Measurements from ENCODE around the gene SEC22C. TPM values are rescaled to one million over a fixed set of nuclear protein-coding genes. Genes with fewer than 3 reads are reported as not detected.

The SEC22C gene
- total and polyA plus RNA-seq, 7 experiments from 2014 or later: 38.0 to 54.8 (median 50.4) TPM

DNA sequence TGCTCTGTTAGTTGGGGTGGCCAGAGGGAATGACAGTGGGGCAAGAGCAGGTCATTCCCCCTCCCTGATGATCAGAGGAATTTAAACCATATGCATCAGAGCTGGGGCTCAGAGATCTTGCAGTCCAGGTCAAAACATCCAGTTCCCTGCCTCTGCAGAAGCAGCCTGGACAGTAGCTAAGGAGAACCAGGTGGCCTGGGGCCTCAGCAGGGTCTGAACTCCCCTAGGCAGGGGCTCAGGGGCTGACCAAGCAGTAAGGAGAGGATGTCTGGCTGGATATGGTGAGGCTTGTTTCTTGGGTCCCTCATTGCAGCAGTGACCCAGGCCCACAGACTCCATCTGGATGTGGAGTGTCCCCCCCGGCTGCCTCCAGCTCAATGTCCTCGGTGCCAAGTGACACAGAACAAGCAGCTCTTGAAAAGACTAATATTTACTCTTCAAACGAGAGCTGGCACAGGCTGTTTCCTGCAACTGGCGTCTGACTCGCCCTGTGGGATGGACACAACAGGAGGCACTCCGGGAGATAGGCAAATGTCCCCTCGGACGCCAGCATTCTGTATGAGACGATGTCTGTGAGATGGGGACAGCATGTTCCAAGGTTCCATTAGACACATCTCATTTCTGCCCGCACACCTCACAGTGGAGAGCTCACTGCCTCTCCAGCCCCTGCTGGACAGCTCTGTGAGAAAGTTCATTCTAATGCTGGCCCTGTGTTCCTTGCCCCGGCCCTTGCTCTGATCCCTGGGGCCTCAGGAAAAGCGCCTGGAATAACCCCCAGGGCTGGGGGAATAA is 37.1 kb downstream of the SEC22C start:
- H3K4me1 ChIP-seq (ENCODE audit: control insufficient read depth in 2 of 2, insufficient read depth in 2 of 2, low read length in 2 of 2): peaks cover 0 to 2% of the 10 kb centered on the region in 2 donors
- Mint-ChIP-seq H3K4me1 (peaks cover 2 to 13% (median 6%) of the 10 kb centered on the region in 7 donors), H3K36me3 (peaks cover 0 to 9% (median 2%) of the 10 kb centered on the region in 5 donors), H3K27me3 (no peaks in the 10 kb centered on the region), H3K4me3 (no peak overlapping the region), H3K9me3 (no peaks in the 10 kb centered on the region), H3K27ac (peak overlapping the region in 1 of 9 donors; percentile 42)
- ChIA-PET POLR2A (interaction anchor here (1.0 to 7.1 kb wide), 4 partner anchors 25 to 201 kb away, joined by 3 to 59 read pairs (median 3); partner anchors contain the start of gene VIPR1), CTCF (interaction anchor here (0.9 to 8.9 kb wide), 6 partner anchors 8 to 43 kb away, joined by 3 to 108 read pairs (median 4); partner anchors contain the start of gene VIPR1)
- no peak overlapping the region for H3K4me3 ChIP-seq (ENCODE audit: low read length)
- H3K27ac ChIP-seq (ENCODE audit: low read depth, low read length): no peak overlapping the region
- ATAC-seq (no peak), DNase-seq (no peak)
- H3K36me3 ChIP-seq (ENCODE audit: control insufficient read depth in 2 of 3, insufficient read depth in 3 of 3, low read length in 3 of 3): no peaks in the 10 kb centered on the region
- H3K9me3 ChIP-seq (ENCODE audit: control insufficient read depth in 2 of 3, low read length in 3 of 3): no peaks in the 10 kb centered on the region
- H3K27me3 ChIP-seq (ENCODE audit: control insufficient read depth in 2 of 2, insufficient read depth in 2 of 2, low read length in 2 of 2): no peaks in the 10 kb centered on the region
- intact Hi-C loops (cut with micrococcal nuclease): no loop called here

DNA sequence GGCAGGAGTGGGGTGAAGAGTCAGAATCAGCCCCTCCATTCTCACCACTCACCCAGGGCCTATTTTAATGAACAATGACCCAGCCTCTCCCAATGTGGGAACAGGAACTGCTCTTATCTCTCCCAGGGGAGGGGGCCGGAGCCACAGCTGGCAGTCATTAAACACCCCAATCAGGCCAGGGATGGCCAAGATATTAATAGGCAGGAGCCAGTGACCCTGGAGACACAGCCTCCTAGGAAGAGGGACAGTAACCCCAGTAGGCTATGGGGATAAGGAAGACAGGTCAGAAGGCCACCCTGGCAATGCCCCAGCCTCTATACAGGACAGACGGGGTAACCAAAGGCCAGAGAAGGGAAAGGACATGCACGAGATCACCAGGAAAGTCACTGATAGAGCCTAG is 40.7 kb downstream of the SEC22C start:
- H3K27ac Mint-ChIP-seq: peak overlapping the region in 3 of 9 donors; percentile 2 to 42 (median 11)
- H3K4me1 ChIP-seq (ENCODE audit: control insufficient read depth in 2 of 2, insufficient read depth in 2 of 2, low read length in 2 of 2): peaks cover 0 to 9% of the 10 kb centered on the region in 2 donors
- H3K27me3 ChIP-seq (ENCODE audit: control insufficient read depth in 2 of 2, insufficient read depth in 2 of 2, low read length in 2 of 2): no peaks in the 10 kb centered on the region
- ATAC-seq (no peak), DNase-seq (no peak)
- H3K9me3 ChIP-seq (ENCODE audit: control insufficient read depth in 2 of 3, low read length in 3 of 3): no peaks in the 10 kb centered on the region
- no peaks in the 10 kb centered on the region for H3K27me3 Mint-ChIP-seq
- no peak overlapping the region for H3K27ac ChIP-seq (ENCODE audit: low read depth, low read length)
- H3K4me1 Mint-ChIP-seq: peaks cover 2 to 34% (median 28%) of the 10 kb centered on the region in 7 donors
- POLR2A ChIA-PET: interaction anchor here (0.6 to 8.7 kb wide), 3 partner anchors 9 to 140 kb away, joined by 3 to 82 read pairs (median 3); partner anchors contain the start of gene VIPR1
- no peaks in the 10 kb centered on the region for H3K36me3 ChIP-seq (ENCODE audit: control insufficient read depth in 2 of 3, insufficient read depth in 3 of 3, low read length in 3 of 3)
- H3K4me3 Mint-ChIP-seq: no peak overlapping the region
- H3K4me3 ChIP-seq (ENCODE audit: low read length): no peak overlapping the region
- no peaks in the 10 kb centered on the region for H3K36me3 Mint-ChIP-seq
- CTCF ChIA-PET: interaction anchor here (0.9 to 10.1 kb wide), 6 partner anchors 12 to 40 kb away, joined by 3 to 136 read pairs (median 4); partner anchors contain the start of gene VIPR1
- intact Hi-C loops (cut with micrococcal nuclease): no loop called here
- no peaks in the 10 kb centered on the region for H3K9me3 Mint-ChIP-seq

DNA sequence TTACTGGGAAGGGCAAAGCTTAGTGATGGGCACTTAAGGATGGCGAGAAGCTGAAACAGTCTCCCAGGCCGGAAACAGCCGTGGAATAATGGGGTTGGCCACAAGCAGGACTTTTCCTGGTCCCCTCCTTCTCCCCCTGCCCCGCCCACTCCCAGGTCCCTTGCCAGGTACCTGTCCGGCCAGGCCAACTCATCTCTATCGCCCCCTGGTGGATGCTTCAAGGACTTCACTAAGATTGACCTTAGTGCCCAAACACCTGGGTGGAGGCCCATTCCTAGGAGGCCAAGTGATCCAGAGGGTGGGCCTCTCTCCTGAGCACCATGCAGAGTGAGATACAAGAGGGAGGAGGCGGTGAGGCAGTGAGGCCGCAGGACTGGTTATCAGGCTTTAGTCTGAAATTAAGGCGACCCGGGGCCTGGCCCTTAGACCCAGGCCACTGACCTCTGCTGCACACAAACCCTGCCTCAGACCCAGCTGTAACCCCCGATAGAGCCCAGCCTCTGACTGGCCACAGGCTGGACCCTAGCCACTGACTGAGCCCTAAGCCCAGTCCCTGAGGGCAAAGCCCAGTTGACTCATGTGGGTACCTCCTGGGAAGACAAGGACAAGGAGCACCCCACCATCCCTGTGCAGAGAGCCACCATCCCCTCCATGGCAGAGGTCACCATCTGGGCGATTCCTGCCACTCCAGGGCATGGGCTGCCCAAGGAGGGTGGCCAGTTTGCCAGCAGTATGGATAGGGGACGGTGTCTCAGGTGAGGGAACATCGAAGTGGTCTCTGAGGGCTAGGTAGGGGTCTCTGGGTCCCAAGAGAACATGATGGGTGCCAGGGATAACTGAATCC is 41.7 kb downstream of the SEC22C start:
- POLR2A ChIA-PET: interaction anchor here (0.5 to 8.7 kb wide), 4 partner anchors 8 to 167 kb away, joined by 3 to 82 read pairs (median 3); partner anchors contain the start of gene VIPR1
- Mint-ChIP-seq H3K4me1 (peaks cover 2 to 36% (median 31%) of the 10 kb centered on the region in 7 donors), H3K9me3 (no peaks in the 10 kb centered on the region), H3K27me3 (no peaks in the 10 kb centered on the region), H3K27ac (peak overlapping the region in 7 of 9 donors; percentile 33 to 95 (median 67)), H3K36me3 (peaks cover 0 to 3% (median 0%) of the 10 kb centered on the region in 5 donors), H3K4me3 (no peak overlapping the region)
- intact Hi-C loops (cut with micrococcal nuclease): loop anchor here (1.0 kb wide), 3 partner anchors 21 to 293 kb away; partner anchors contain the start of gene VIPR1 (in 2 of the 2)
- peak; percentile 76 for ATAC-seq
- H3K27me3 ChIP-seq (ENCODE audit: control insufficient read depth in 2 of 2, insufficient read depth in 2 of 2, low read length in 2 of 2): no peaks in the 10 kb centered on the region
- CTCF ChIA-PET: interaction anchor here (0.9 to 10.1 kb wide), 11 partner anchors 8 to 293 kb away, joined by 3 to 136 read pairs (median 4); partner anchors contain the start of gene VIPR1
- H3K4me1 ChIP-seq (ENCODE audit: control insufficient read depth in 2 of 2, insufficient read depth in 2 of 2, low read length in 2 of 2): peaks cover 0 to 9% of the 10 kb centered on the region in 2 donors
- H3K36me3 ChIP-seq (ENCODE audit: control insufficient read depth in 2 of 3, insufficient read depth in 3 of 3, low read length in 3 of 3): no peaks in the 10 kb centered on the region
- H3K27ac ChIP-seq (ENCODE audit: low read depth, low read length): no peak overlapping the region
- H3K9me3 ChIP-seq (ENCODE audit: control insufficient read depth in 2 of 3, low read length in 3 of 3): no peaks in the 10 kb centered on the region
- H3K4me3 ChIP-seq (ENCODE audit: low read length): no peak overlapping the region
- DNase-seq: peak in 8 of 9 donors; percentile 31 to 69 (median 48)

DNA sequence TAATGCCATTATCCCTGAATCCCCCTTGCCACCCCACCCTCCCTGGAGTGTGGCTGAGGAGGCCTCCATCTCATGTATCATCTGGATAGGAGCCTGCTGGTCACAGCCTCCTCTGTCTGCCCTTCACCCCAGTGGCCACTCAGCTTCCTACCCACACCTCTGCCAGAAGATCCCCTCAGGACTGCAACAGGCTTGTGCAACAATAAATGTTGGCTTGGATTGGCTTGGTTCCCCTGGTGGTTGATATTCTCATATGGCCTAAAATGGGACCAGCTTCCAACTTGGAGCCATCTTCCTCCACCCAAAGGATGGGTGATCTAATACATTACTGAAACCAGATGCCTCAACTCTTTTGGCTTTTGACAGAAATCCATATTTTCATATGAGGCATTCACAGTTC is 44.4 kb downstream of the SEC22C start:
- no peak for ATAC-seq
- H3K27me3 Mint-ChIP-seq: no peaks in the 10 kb centered on the region
- H3K9me3 Mint-ChIP-seq: no peaks in the 10 kb centered on the region
- Histone ChIP-seq H3K4me1 (ENCODE audit: control insufficient read depth in 2 of 2, insufficient read depth in 2 of 2, low read length in 2 of 2) (peaks cover 0 to 24% of the 10 kb centered on the region in 2 donors), H3K27ac (ENCODE audit: low read depth, low read length) (no peak overlapping the region), H3K36me3 (ENCODE audit: control insufficient read depth in 2 of 3, insufficient read depth in 3 of 3, low read length in 3 of 3) (peaks cover 0 to 3% (median 0%) of the 10 kb centered on the region in 3 experiments), H3K4me3 (ENCODE audit: low read length) (no peak overlapping the region), H3K27me3 (ENCODE audit: control insufficient read depth in 2 of 2, insufficient read depth in 2 of 2, low read length in 2 of 2) (no peaks in the 10 kb centered on the region), H3K9me3 (ENCODE audit: control insufficient read depth in 2 of 3, low read length in 3 of 3) (no peaks in the 10 kb centered on the region)
- POLR2A ChIA-PET: interaction anchor here (0.6 to 8.7 kb wide), 7 partner anchors 10 to 35 kb away, joined by 3 to 82 read pairs (median 6); partner anchors contain the start of gene VIPR1
- peak overlapping the region; percentile 50 to 85 (median 69) for H3K27ac Mint-ChIP-seq
- no peak for DNase-seq
- H3K36me3 Mint-ChIP-seq: peaks cover 0 to 16% (median 6%) of the 10 kb centered on the region in 5 donors
- CTCF ChIA-PET: interaction anchor here (0.6 to 10.1 kb wide), 14 partner anchors 8 to 42 kb away, joined by 3 to 136 read pairs (median 10); partner anchors contain the start of gene VIPR1
- intact Hi-C loops (cut with micrococcal nuclease): loop anchor here in 1 of 2 donors (2.0 kb wide), 2 partner anchors 19 to 291 kb away; no protein-coding TSS in a partner anchor
- H3K4me3 Mint-ChIP-seq: no peak overlapping the region
- peaks cover 15 to 64% (median 59%) of the 10 kb centered on the region in 7 donors for H3K4me1 Mint-ChIP-seq

DNA sequence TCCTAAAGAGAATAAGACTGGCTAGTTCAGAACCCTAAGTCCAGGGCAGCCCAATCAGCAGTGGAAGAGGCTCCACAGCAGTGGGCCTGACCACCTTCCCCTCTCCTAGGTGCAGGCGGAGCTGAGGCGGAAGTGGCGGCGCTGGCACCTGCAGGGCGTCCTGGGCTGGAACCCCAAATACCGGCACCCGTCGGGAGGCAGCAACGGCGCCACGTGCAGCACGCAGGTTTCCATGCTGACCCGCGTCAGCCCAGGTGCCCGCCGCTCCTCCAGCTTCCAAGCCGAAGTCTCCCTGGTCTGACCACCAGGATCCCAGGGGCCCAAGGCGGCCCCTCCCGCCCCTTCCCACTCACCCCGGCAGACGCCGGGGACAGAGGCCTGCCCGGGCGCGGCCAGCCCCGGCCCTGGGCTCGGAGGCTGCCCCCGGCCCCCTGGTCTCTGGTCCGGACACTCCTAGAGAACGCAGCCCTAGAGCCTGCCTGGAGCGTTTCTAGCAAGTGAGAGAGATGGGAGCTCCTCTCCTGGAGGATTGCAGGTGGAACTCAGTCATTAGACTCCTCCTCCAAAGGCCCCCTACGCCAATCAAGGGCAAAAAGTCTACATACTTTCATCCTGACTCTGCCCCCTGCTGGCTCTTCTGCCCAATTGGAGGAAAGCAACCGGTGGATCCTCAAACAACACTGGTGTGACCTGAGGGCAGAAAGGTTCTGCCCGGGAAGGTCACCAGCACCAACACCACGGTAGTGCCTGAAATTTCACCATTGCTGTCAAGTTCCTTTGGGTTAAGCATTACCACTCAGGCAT is 45.6 kb downstream of the SEC22C start:
- DNase-seq (peak in 6 of 9 donors; percentile 27 to 50 (median 44)), ATAC-seq (peak; percentile 64)
- Histone ChIP-seq H3K9me3 (ENCODE audit: control insufficient read depth in 2 of 3, low read length in 3 of 3) (no peaks in the 10 kb centered on the region), H3K27me3 (ENCODE audit: control insufficient read depth in 2 of 2, insufficient read depth in 2 of 2, low read length in 2 of 2) (no peaks in the 10 kb centered on the region), H3K4me3 (ENCODE audit: low read length) (no peak overlapping the region), H3K27ac (ENCODE audit: low read depth, low read length) (no peak overlapping the region), H3K4me1 (ENCODE audit: control insufficient read depth in 2 of 2, insufficient read depth in 2 of 2, low read length in 2 of 2) (peaks cover 7 to 35% of the 10 kb centered on the region in 2 donors), H3K36me3 (ENCODE audit: control insufficient read depth in 2 of 3, insufficient read depth in 3 of 3, low read length in 3 of 3) (peaks cover 0 to 14% (median 0%) of the 10 kb centered on the region in 3 experiments)
- H3K4me3 Mint-ChIP-seq: peak overlapping the region in 1 of 10 donors; percentile 17
- H3K36me3 Mint-ChIP-seq: peaks cover 0 to 28% (median 11%) of the 10 kb centered on the region in 5 donors
- ChIA-PET CTCF (interaction anchor here (0.6 to 10.1 kb wide), 17 partner anchors 10 to 492 kb away, joined by 3 to 136 read pairs (median 6); partner anchors contain the start of gene VIPR1), POLR2A (interaction anchor here (0.7 to 8.7 kb wide), 6 partner anchors 10 to 34 kb away, joined by 3 to 82 read pairs (median 6); partner anchors contain the start of gene VIPR1)
- peak overlapping the region in 8 of 9 donors; percentile 59 to 95 (median 74) for H3K27ac Mint-ChIP-seq
- peaks cover 25 to 75% (median 70%) of the 10 kb centered on the region in 7 donors for H3K4me1 Mint-ChIP-seq
- no peaks in the 10 kb centered on the region for H3K9me3 Mint-ChIP-seq
- intact Hi-C loops (cut with micrococcal nuclease): loop anchor here (1.0 to 2.0 kb wide), 7 partner anchors 17 to 289 kb away; partner anchors contain the start of gene VIPR1 (in 1 of the 2)
- no peaks in the 10 kb centered on the region for H3K27me3 Mint-ChIP-seq

Measured in naive thymus-derived CD4-positive, alpha-beta T cell (primary cell).